Vagina (tissue), 2 donors: ENCODE results near the gene GNA15. TPM values are rescaled to one million over a fixed set of nuclear protein-coding genes. Genes with fewer than 3 reads are reported as not detected.

Experiments
- DNase-seq, 2 donors: peaks; one replicate each; pipeline ENCODE4 v3.0.0-alpha.2; 2017; ENCODE audit errors: extremely low spot score in 2 of 2
- H3K27ac ChIP-seq: fragments of 200-600 bp; sonication (generic); one replicate; pipeline ENCODE4 v1.5.1; 2019
- H3K27me3 ChIP-seq: fragments of 200-600 bp; sonication (generic); one replicate; pipeline ENCODE4 v1.5.1; 2019
- H3K36me3 ChIP-seq, 2 donors: fragments of 200-600 bp; sonication (generic); one replicate each; pipeline ENCODE4 v1.5.1; 2017 to 2019
- H3K4me1 ChIP-seq: fragments of 200-600 bp; sonication (generic); one replicate; pipeline ENCODE4 v1.5.1; 2019
- H3K4me3 ChIP-seq, 2 donors: fragments of 200-600 bp; sonication (generic); 1 replicate in 1 of 2; 2 replicates in 1 of 2; pipeline ENCODE4 v1.5.1; 2016 to 2019
- H3K9me3 ChIP-seq: fragments of 200-600 bp; sonication (generic); one replicate; pipeline ENCODE4 v1.5.1; 2019
- CTCF ChIP-seq, 3 experiments: fragments of 450-650 bp in 2 of 3; fragments of 200-600 bp in 1 of 3; sonication (generic) in 1 of 3; IDR thresholded peaks; one replicate each; pipeline ENCODE4 v1.5.1; 2017 to 2019; ENCODE audit warnings: antibody characterized with exemption in 3 of 3, mild to moderate bottlenecking in 2 of 3, moderate library complexity in 2 of 3
- POLR2A ChIP-seq, 2 donors: fragments of 450-650 bp; IDR thresholded peaks; one replicate each; pipeline ENCODE4 v1.6.1; 2017; ENCODE audit warnings: antibody characterized with exemption in 2 of 2, mild to moderate bottlenecking in 2 of 2, moderate library complexity in 2 of 2
- POLR2AphosphoS5 ChIP-seq, 2 donors: sonication (generic); formaldehyde crosslinking; IDR thresholded peaks; one replicate each; pipeline ENCODE4 v1.9.0; 2017; ENCODE audit warnings: antibody characterized with exemption in 2 of 2, mild to moderate bottlenecking in 2 of 2, low read depth in 1 of 2; ENCODE audit not compliant: insufficient read depth in 1 of 2
- intact Hi-C: fragments of 100-400 bp; cut with DNase I; formaldehyde crosslinking; loops from one replicate; pipeline ENCODE4 v1.15.1; 2023
- total RNA-seq: library from RNA; depleted of rRNA; stranded (reverse); fragments of >200 nt; gene quantifications from one replicate; pipeline ENCODE4 v1.2.3, GENCODE V29; 2016

GNA15 gene
- total RNA-seq, 1 donor from 2014 or later: 28.2 TPM

DNA sequence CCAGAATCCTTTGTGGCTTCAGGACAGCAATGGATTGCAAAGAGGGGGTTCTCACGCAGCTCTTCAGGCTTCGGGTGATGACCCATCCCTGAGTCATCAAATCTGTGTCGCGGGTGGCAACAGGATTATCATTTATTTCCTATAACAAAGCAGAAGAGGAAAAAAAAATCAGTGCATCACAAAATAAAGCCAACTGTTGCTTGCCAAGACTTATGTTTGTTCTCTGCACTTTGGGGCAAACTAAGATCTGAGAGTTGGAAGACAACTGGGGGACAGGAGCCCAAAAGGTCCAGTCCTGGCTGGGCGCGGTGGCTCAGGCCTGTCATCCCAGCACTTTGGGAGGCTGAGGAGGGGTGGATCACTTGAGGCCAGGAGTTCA lies 6.4 kb downstream of the GNA15 start:
- peak overlapping the region; percentile 58 for H3K27ac ChIP-seq
- peaks cover 14% of the 10 kb centered on the region for H3K4me1 ChIP-seq
- no peaks in the 10 kb centered on the region for H3K36me3 ChIP-seq
- peak in 1 of 2 donors; percentile 43 for TF ChIP-seq POLR2AphosphoS5 (IDR thresholded peaks at IDR 0.05; ENCODE audit: insufficient read depth in 1 of 2, low read depth in 1 of 2)
- no peak for TF ChIP-seq CTCF (IDR thresholded peaks at IDR 0.05)
- TF ChIP-seq POLR2A (IDR thresholded peaks at IDR 0.05): no peak
- intact Hi-C loops: no loop called here
- no peaks in the 10 kb centered on the region for H3K27me3 ChIP-seq
- no peaks in the 10 kb centered on the region for H3K9me3 ChIP-seq
- no peak for DNase-seq
- H3K4me3 ChIP-seq: no peak overlapping the region

DNA sequence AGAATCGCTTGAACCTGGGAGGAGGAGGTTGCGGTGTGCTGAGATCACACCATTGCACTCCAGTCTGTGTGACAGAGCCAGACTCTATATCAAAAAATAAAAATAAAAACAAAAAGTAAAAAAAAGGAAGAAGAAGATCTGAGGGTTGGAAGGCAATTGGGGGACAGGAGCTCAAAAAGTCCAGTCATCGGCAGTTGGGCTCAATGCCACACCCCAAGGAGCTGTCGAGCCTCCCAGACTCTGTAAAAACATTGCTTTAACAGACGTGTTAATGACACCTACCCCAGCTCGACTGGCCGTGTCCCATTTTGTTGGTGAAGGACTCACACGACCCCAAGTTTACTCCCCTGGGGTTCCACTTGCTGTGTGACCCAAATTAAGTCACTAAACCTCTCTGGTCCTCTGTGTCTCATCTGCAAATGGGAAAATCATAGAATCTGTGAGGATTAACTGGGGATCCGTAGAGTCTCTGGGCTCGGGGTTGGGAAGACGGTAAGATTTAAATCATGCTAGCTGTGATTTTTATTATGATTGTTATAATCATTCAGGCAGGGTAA lies 7.0 kb downstream of the GNA15 start:
- H3K4me1 ChIP-seq: peaks cover 14% of the 10 kb centered on the region
- no peak for DNase-seq
- no peaks in the 10 kb centered on the region for H3K27me3 ChIP-seq
- no peak overlapping the region for H3K4me3 ChIP-seq
- intact Hi-C loops: no loop called here
- H3K27ac ChIP-seq: no peak overlapping the region
- H3K9me3 ChIP-seq: no peaks in the 10 kb centered on the region
- no peak for TF ChIP-seq CTCF (IDR thresholded peaks at IDR 0.05)
- TF ChIP-seq POLR2A (IDR thresholded peaks at IDR 0.05): no peak
- no peak for TF ChIP-seq POLR2AphosphoS5 (IDR thresholded peaks at IDR 0.05; ENCODE audit: insufficient read depth in 1 of 2, low read depth in 1 of 2)
- H3K36me3 ChIP-seq: no peaks in the 10 kb centered on the region

DNA sequence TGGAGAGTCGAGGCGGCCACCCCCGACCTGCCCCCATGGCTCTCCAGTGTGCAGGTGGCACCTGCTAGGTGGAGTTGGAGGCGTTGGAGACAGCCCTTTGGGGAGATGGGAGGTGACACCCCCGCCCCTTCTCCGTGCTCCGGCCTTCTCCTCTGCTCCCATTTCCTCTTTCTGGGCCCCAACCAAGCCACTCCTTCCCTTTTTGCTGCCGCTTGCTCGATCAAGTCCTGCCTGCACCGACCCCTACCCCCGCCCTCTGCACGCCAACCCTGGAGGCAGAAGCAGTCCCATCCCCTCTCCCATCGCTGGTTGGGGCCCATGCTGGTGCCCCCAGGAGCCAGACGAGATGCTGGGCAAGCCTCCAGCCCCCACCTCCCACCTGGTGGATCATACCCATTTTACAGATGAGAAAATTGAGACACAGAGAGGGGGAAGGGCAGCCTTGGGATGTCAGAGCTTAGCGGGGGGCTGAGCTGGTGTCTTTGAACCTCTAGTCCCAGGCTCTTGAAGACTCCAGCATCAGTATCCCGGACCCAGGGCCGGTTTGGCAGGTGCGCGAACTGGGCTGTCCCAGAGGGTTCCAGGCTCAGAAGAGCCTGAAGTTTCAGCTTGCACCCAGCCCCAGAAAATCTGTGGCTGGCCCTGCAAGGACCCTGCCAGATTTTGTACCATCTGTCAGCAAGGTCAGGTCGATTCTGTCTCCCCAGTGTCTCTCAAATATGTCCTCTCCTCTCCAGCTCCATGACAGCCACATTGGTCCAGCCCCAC lies 10.3 kb downstream of the GNA15 start:
- Histone ChIP-seq H3K9me3 (no peaks in the 10 kb centered on the region), H3K4me3 (no peak overlapping the region), H3K27ac (no peak overlapping the region), H3K4me1 (peaks cover 14% of the 10 kb centered on the region), H3K36me3 (no peaks in the 10 kb centered on the region), H3K27me3 (no peaks in the 10 kb centered on the region)
- intact Hi-C loops: no loop called here
- DNase-seq: no peak
- TF ChIP-seq POLR2A (IDR thresholded peaks at IDR 0.05): no peak
- TF ChIP-seq POLR2AphosphoS5 (IDR thresholded peaks at IDR 0.05; ENCODE audit: insufficient read depth in 1 of 2, low read depth in 1 of 2): no peak

DNA sequence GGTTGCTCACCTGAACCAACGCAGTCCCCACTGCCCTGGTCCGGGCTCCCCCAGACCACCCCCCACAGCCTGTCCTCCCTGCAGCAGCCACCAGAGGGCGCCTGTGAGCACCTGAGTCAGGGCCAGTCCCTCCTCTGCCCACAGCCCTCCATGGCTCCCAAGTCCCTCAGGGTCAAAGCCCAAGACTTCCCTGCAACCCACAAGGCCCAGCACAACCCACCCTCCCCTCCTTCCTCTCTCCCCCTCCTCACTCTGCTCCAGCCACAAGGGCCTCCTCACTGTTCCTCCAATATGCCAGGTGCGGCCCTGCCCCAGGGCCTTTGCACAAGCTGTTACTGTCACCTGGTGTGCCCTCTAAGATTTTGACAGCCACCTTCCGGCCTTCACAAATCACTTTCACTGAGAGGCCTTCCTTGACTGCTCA lies 10.9 kb downstream of the GNA15 start:
- Histone ChIP-seq H3K27ac (no peak overlapping the region), H3K27me3 (no peaks in the 10 kb centered on the region), H3K9me3 (no peaks in the 10 kb centered on the region), H3K4me3 (no peak overlapping the region), H3K36me3 (no peaks in the 10 kb centered on the region), H3K4me1 (peaks cover 9% of the 10 kb centered on the region)
- TF ChIP-seq CTCF (IDR thresholded peaks at IDR 0.05): peak; percentile 10 to 44 (median 27)
- TF ChIP-seq POLR2A (IDR thresholded peaks at IDR 0.05): no peak
- no peak for DNase-seq
- intact Hi-C loops: no loop called here

DNA sequence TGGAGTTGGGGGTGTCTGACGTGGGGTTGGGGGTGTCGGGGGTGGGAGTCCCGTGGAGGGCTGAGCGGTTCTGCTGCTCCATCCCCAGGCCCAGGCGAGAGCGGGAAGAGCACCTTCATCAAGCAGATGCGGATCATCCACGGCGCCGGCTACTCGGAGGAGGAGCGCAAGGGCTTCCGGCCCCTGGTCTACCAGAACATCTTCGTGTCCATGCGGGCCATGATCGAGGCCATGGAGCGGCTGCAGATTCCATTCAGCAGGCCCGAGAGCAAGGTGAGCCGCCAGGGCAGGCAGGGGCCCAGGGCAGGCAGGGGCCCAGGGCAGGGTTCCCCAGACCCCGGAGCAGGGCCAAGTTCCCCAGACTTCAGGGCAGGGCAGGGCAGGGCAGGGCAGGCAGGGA lies 12.7 kb downstream of the GNA15 start:
- no peaks in the 10 kb centered on the region for H3K36me3 ChIP-seq
- no peaks in the 10 kb centered on the region for H3K9me3 ChIP-seq
- DNase-seq: no peak
- intact Hi-C loops: no loop called here
- H3K4me3 ChIP-seq: no peak overlapping the region
- no peaks in the 10 kb centered on the region for H3K4me1 ChIP-seq
- no peak for TF ChIP-seq POLR2A (IDR thresholded peaks at IDR 0.05)
- TF ChIP-seq CTCF (IDR thresholded peaks at IDR 0.05): no peak
- no peak for TF ChIP-seq POLR2AphosphoS5 (IDR thresholded peaks at IDR 0.05; ENCODE audit: insufficient read depth in 1 of 2, low read depth in 1 of 2)
- H3K27ac ChIP-seq: no peak overlapping the region
- no peaks in the 10 kb centered on the region for H3K27me3 ChIP-seq
